ENCODE data around the gene TRIM14.
"Not testable (repeated sequence)": the region's sequence is repeated elsewhere in the genome, so short reads cannot be mapped to it uniquely, and the experiment has no call there.

Gene TRIM14

DNA sequence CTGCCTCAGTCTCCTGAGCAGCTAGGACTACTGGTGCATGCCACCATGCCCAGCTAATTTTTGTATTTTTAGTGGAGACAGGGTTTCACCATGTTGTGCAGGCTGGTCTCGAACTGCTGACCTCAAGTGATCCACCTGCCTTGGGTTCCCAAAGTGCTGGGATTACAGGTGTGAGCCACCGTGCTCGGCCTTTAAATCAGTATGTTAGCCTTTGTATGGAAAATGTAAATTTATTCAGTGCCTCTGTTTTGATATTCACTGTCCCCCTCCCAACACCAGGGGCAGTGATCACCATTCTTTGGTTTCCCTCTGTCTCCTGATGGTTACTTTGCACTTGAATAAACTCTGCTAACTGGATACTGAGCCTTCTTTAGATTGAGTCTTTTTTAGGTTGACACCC, 28.3 kb downstream of the TRIM14 start:
- no CpG with 5 or more reads among the region's 3 CpGs for WGBS (ENCODE audit: extremely low coverage, insufficient coverage, low lambda C conversion rate)

DNA sequence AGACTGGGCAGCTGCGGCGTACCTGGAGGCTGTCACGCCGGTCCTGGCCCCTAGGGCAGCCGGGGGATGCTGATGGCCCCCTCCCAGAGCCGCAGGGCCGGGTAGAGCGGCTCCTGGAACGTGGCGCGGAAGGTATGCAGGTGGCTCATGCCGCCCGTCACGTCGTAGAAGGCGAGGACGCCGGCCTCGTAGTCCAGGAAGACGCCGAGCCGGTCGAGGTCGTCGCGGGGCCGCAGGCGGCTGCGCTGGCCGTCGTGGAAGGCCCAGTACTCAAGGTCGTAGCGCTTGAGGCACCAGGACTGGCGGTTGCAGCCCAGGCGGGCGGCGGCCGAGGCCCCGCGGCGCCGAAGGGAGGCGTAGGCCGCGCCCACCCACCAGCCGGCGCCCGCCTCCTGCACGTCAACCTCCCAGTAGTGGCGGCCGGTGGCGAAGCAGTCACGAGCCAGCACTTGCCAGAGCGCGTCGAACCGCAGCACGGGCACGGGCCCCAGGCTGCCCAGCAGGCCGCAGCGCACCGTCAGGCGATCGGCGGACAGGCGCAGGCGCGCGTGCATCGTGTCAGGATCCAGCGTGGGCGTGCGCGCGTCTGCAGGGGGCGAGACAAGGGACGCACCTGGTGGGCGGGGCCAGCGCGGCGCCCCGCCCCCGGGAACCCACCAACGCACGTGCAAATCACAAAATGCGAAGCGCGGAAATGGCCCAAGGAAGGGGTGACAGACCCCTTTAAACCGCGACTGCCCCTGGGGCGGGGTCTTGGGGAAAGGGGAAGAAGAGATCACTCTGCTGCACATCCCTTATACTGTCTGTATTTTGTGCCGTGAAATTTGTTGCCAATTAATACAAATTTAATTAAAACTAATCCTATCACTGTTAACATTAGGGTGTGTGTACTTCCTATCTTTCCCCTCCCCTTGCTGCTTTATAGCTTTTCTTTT, 31.3 kb downstream of the TRIM14 start:
- H3K18ac ChIP-seq (ENCODE audit: low read length) = no peak overlapping the region
- H3K9ac ChIP-seq (ENCODE audit: low read length) = peak overlapping the region; percentile 45
- H3K36me3 ChIP-seq (ENCODE audit: control insufficient read depth, insufficient read depth, low read length) = no peaks in the 10 kb centered on the region
- H3K23ac ChIP-seq (ENCODE audit: low read length) = no peak overlapping the region
- H3K4me3 ChIP-seq (ENCODE audit: low read length) = no peak overlapping the region
- H2BK15ac ChIP-seq (replicated peaks; ENCODE audit: low read depth) = no peak overlapping the region
- H3K4ac ChIP-seq (ENCODE audit: low read depth, low read length) = no peak overlapping the region
- no peak overlapping the region for H2BK5ac ChIP-seq (ENCODE audit: low read length)
- H3K56ac ChIP-seq (ENCODE audit: low read length) = peak overlapping the region; percentile 79
- H3K27ac ChIP-seq (ENCODE audit: low read depth, low read length) = no peak overlapping the region
- H3K79me2 ChIP-seq (ENCODE audit: control insufficient read depth, insufficient read depth, low read length) = no peaks in the 10 kb centered on the region
- WGBS (ENCODE audit: extremely low coverage, insufficient coverage, low lambda C conversion rate) = no CpG with 5 or more reads among the region's 92 CpGs
- H3K4me1 ChIP-seq (ENCODE audit: control insufficient read depth, low read depth, low read length) = peaks cover 2% of the 10 kb centered on the region
- no peaks in the 10 kb centered on the region for H3K27me3 ChIP-seq (ENCODE audit: insufficient read depth, low read length, poor library complexity)
- no peak overlapping the region for H2AK5ac ChIP-seq (ENCODE audit: low read length)
- peak overlapping the region; percentile 49 for H3K4me2 ChIP-seq (ENCODE audit: low read length)
- H3K79me1 ChIP-seq (ENCODE audit: low read length) = no peaks in the 10 kb centered on the region
- no peak overlapping the region for H4K5ac ChIP-seq (ENCODE audit: low read length)
- peak; percentile 81 for DNase-seq
- no peak overlapping the region for H2BK120ac ChIP-seq (ENCODE audit: low read depth, low read length)
- no peak overlapping the region for H4K8ac ChIP-seq (ENCODE audit: low read depth, low read length)

More for the DNA sequence above, 28.3 kb downstream of the TRIM14 start:
- H3K79me1 ChIP-seq (ENCODE audit: low read length); H3K36me3 ChIP-seq (ENCODE audit: control insufficient read depth, insufficient read depth, low read length); H3K56ac ChIP-seq (ENCODE audit: low read length); H2BK5ac ChIP-seq (ENCODE audit: low read length); H4K8ac ChIP-seq (ENCODE audit: low read depth, low read length); H2BK15ac ChIP-seq (replicated peaks; ENCODE audit: low read depth); H3K79me2 ChIP-seq (ENCODE audit: control insufficient read depth, insufficient read depth, low read length); H3K4me1 ChIP-seq (ENCODE audit: control insufficient read depth, low read depth, low read length); H3K4ac ChIP-seq (ENCODE audit: low read depth, low read length); H2AK5ac ChIP-seq (ENCODE audit: low read length); H3K4me3 ChIP-seq (ENCODE audit: low read length); H3K9ac ChIP-seq (ENCODE audit: low read length); H3K27me3 ChIP-seq (ENCODE audit: insufficient read depth, low read length, poor library complexity); H3K18ac ChIP-seq (ENCODE audit: low read length); H4K5ac ChIP-seq (ENCODE audit: low read length); H3K4me2 ChIP-seq (ENCODE audit: low read length); H3K27ac ChIP-seq (ENCODE audit: low read depth, low read length); H3K23ac ChIP-seq (ENCODE audit: low read length); H2BK120ac ChIP-seq (ENCODE audit: low read depth, low read length): not testable (repeated sequence)
- DNase-seq = peak; percentile 77

DNA sequence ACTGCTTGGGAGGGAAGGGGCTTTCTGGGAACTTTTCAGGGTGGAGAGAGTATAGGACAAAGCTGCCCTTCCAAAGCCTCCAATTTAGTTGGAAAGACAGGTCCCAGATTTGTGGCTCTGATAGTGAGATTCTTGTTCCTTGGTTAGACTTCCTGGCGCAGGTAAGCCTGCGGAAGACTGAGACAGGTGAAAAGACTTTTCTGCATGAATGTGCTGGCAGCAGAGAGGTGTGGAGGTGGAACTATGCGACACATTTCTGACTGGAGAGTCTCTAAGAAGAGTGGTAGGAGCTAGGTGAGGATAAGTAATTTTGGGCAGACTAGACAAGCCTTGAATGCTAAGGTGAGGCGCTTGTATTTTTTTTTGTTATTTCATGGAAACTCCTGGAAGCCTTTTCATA, 32.6 kb downstream of the TRIM14 start:
- no peak overlapping the region for H4K5ac ChIP-seq (ENCODE audit: low read length)
- H3K18ac ChIP-seq (ENCODE audit: low read length) = no peak overlapping the region
- H3K79me1 ChIP-seq (ENCODE audit: low read length) = no peaks in the 10 kb centered on the region
- H3K4ac ChIP-seq (ENCODE audit: low read depth, low read length) = no peak overlapping the region
- peaks cover 1% of the 10 kb centered on the region for H3K36me3 ChIP-seq (ENCODE audit: control insufficient read depth, insufficient read depth, low read length)
- no peaks in the 10 kb centered on the region for H3K4me1 ChIP-seq (ENCODE audit: control insufficient read depth, low read depth, low read length)
- H4K8ac ChIP-seq (ENCODE audit: low read depth, low read length) = peak overlapping the region; percentile 29
- no peak overlapping the region for H2BK120ac ChIP-seq (ENCODE audit: low read depth, low read length)
- H3K23ac ChIP-seq (ENCODE audit: low read length) = no peak overlapping the region
- no peaks in the 10 kb centered on the region for H3K27me3 ChIP-seq (ENCODE audit: insufficient read depth, low read length, poor library complexity)
- no peak overlapping the region for H3K4me3 ChIP-seq (ENCODE audit: low read length)
- H3K27ac ChIP-seq (ENCODE audit: low read depth, low read length) = no peak overlapping the region
- H3K9ac ChIP-seq (ENCODE audit: low read length) = no peak overlapping the region
- WGBS (ENCODE audit: extremely low coverage, insufficient coverage, low lambda C conversion rate) = no CpG with 5 or more reads among the region's 4 CpGs
- H2BK15ac ChIP-seq (replicated peaks; ENCODE audit: low read depth) = no peak overlapping the region
- no peak for DNase-seq
- no peak overlapping the region for H2AK5ac ChIP-seq (ENCODE audit: low read length)
- H3K56ac ChIP-seq (ENCODE audit: low read length) = no peak overlapping the region
- no peak overlapping the region for H2BK5ac ChIP-seq (ENCODE audit: low read length)
- H3K4me2 ChIP-seq (ENCODE audit: low read length) = no peak overlapping the region
- H3K79me2 ChIP-seq (ENCODE audit: control insufficient read depth, insufficient read depth, low read length) = no peaks in the 10 kb centered on the region

DNA sequence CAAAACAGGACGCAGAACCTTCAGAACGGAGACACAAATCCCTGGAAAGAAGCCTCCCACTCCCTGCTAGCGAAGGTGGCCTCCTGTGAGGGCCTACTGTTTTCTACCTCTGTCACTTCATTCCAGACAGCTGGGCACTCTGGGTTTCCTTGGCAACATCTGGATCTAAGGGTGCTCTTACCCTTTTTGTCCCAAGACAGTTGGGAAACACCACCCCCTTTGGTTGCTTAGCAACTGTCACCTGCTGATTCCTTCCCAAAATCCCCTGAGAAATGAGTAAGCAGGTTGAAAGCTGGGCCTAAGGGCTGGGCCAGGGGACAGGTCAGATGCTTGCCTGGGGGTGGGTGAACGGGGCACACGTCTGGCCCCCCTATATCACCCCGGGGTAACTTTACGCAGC, 33.1 kb downstream of the TRIM14 start:
- H3K36me3 ChIP-seq (ENCODE audit: control insufficient read depth, insufficient read depth, low read length) = peaks cover 6% of the 10 kb centered on the region
- DNase-seq = peak; percentile 87
- H3K56ac ChIP-seq (ENCODE audit: low read length) = no peak overlapping the region
- peak overlapping the region; percentile 29 for H4K8ac ChIP-seq (ENCODE audit: low read depth, low read length)
- no peak overlapping the region for H3K18ac ChIP-seq (ENCODE audit: low read length)
- no peak overlapping the region for H2AK5ac ChIP-seq (ENCODE audit: low read length)
- H3K4me3 ChIP-seq (ENCODE audit: low read length) = no peak overlapping the region
- no peak overlapping the region for H3K4ac ChIP-seq (ENCODE audit: low read depth, low read length)
- H4K5ac ChIP-seq (ENCODE audit: low read length) = no peak overlapping the region
- H3K27me3 ChIP-seq (ENCODE audit: insufficient read depth, low read length, poor library complexity) = no peaks in the 10 kb centered on the region
- no peak overlapping the region for H2BK5ac ChIP-seq (ENCODE audit: low read length)
- no peak overlapping the region for H3K27ac ChIP-seq (ENCODE audit: low read depth, low read length)
- H3K4me1 ChIP-seq (ENCODE audit: control insufficient read depth, low read depth, low read length) = no peaks in the 10 kb centered on the region
- no peaks in the 10 kb centered on the region for H3K79me1 ChIP-seq (ENCODE audit: low read length)
- no peak overlapping the region for H3K4me2 ChIP-seq (ENCODE audit: low read length)
- WGBS (ENCODE audit: extremely low coverage, insufficient coverage, low lambda C conversion rate) = no CpG with 5 or more reads among the region's 7 CpGs
- no peak overlapping the region for H2BK120ac ChIP-seq (ENCODE audit: low read depth, low read length)
- no peak overlapping the region for H3K9ac ChIP-seq (ENCODE audit: low read length)
- H3K23ac ChIP-seq (ENCODE audit: low read length) = no peak overlapping the region
- H2BK15ac ChIP-seq (replicated peaks; ENCODE audit: low read depth) = no peak overlapping the region
- no peaks in the 10 kb centered on the region for H3K79me2 ChIP-seq (ENCODE audit: control insufficient read depth, insufficient read depth, low read length)

DNA sequence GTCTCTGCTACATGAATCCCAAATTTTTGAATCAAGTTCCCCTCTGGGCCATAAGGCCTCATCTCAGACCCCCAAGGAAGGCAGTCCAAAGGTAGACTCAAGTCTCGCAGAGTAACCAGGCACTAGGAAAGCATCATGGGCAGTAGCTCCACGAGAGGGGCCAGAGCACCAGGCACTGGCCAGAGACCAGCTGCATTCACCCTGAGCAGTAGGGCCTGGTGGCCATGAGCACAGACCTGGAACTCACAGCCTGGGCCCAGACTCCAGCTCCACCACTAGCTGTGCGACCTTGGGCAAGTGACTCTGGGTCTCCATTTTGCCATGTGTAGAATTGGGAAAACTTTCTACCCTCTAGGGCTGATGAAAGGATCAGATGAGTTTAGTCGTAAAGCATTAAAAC, 34.0 kb downstream of the TRIM14 start:
- Histone ChIP-seq H3K4ac (ENCODE audit: low read depth, low read length) (no peak overlapping the region), H3K36me3 (ENCODE audit: control insufficient read depth, insufficient read depth, low read length) (peaks cover 8% of the 10 kb centered on the region), H3K56ac (ENCODE audit: low read length) (no peak overlapping the region), H3K27ac (ENCODE audit: low read depth, low read length) (no peak overlapping the region), H3K4me2 (ENCODE audit: low read length) (no peak overlapping the region), H3K79me2 (ENCODE audit: control insufficient read depth, insufficient read depth, low read length) (no peaks in the 10 kb centered on the region), H2AK5ac (ENCODE audit: low read length) (no peak overlapping the region), H4K5ac (ENCODE audit: low read length) (no peak overlapping the region), H3K23ac (ENCODE audit: low read length) (no peak overlapping the region), H2BK120ac (ENCODE audit: low read depth, low read length) (no peak overlapping the region), H3K4me3 (ENCODE audit: low read length) (no peak overlapping the region), H3K4me1 (ENCODE audit: control insufficient read depth, low read depth, low read length) (no peaks in the 10 kb centered on the region), H3K79me1 (ENCODE audit: low read length) (no peaks in the 10 kb centered on the region), H2BK5ac (ENCODE audit: low read length) (no peak overlapping the region), H4K8ac (ENCODE audit: low read depth, low read length) (no peak overlapping the region), H3K27me3 (ENCODE audit: insufficient read depth, low read length, poor library complexity) (no peaks in the 10 kb centered on the region), H3K18ac (ENCODE audit: low read length) (no peak overlapping the region), H3K9ac (ENCODE audit: low read length) (no peak overlapping the region), H2BK15ac (replicated peaks; ENCODE audit: low read depth) (no peak overlapping the region)
- WGBS (ENCODE audit: extremely low coverage, insufficient coverage, low lambda C conversion rate) = no CpG with 5 or more reads among the region's 4 CpGs
- no peak for DNase-seq

Measured in mesendoderm (in vitro differentiated cells).